Activated T-cell treated with anti-CD3 and anti-CD28 coated beads, Interleukin-2, amount 50 U/mL, for 1 hour (primary cell): ENCODE data around the gene NDST1.

ENCODE experiments used
- DNase-seq: peaks from one replicate; pipeline ENCODE4 v3.0.0-alpha.2; 2020

The NDST1 gene

GRCh38 chr5:150590979-150591695, 83.2 kb downstream of the NDST1 start:
- no peak for DNase-seq

GRCh38 chr5:150593593-150593992, 85.7 kb downstream of the NDST1 start:
- no peak for DNase-seq

- DNase-seq, result no peak
These were observed 86.1 kb downstream of the NDST1 start for GRCh38 chr5:150593996-150594395.

- DNase-seq, result no peak
These were observed 87.6 kb downstream of the NDST1 start for GRCh38 chr5:150595466-150596031.

GRCh38 chr5:150596313-150596712, 88.4 kb downstream of the NDST1 start:
- DNase-seq, result no peak

GRCh38 chr5:150596826-150597225, 88.9 kb downstream of the NDST1 start:
- DNase-seq, result no peak

GRCh38 chr5:150598006-150598405, 90.1 kb downstream of the NDST1 start:
- DNase-seq, result no peak

- no peak for DNase-seq
These were observed 90.9 kb downstream of the NDST1 start for GRCh38 chr5:150598821-150599273.

- no peak for DNase-seq
These were observed 91.3 kb downstream of the NDST1 start for GRCh38 chr5:150599281-150599680.

- no peak for DNase-seq
These were observed 92.1 kb downstream of the NDST1 start for GRCh38 chr5:150599917-150600511.

- no peak for DNase-seq
These were observed 92.9 kb downstream of the NDST1 start for GRCh38 chr5:150600616-150601490.

- no peak for DNase-seq
These were observed 93.8 kb downstream of the NDST1 start for GRCh38 chr5:150601491-150602345.

- no peak for DNase-seq
These were observed 95.1 kb downstream of the NDST1 start for GRCh38 chr5:150603052-150603451.

- no peak for DNase-seq
These were observed 95.6 kb downstream of the NDST1 start for GRCh38 chr5:150603491-150603890.

- DNase-seq, result no peak
These were observed 96.1 kb downstream of the NDST1 start for GRCh38 chr5:150604010-150604409.

- no peak for DNase-seq
These were observed 97.0 kb downstream of the NDST1 start for GRCh38 chr5:150604894-150605440.

- DNase-seq, result no peak
These were observed 97.6 kb downstream of the NDST1 start for GRCh38 chr5:150605546-150605945.

GRCh38 chr5:150606476-150606875, 98.5 kb downstream of the NDST1 start:
- no peak for DNase-seq

- DNase-seq, result no peak
These were observed 99.2 kb downstream of the NDST1 start for GRCh38 chr5:150607105-150607504.
